H9 (cell line): ENCODE results near the gene HAUS8. TPM values are rescaled to one million over a fixed set of nuclear protein-coding genes. Genes with fewer than 3 reads are reported as not detected.

Experiments
- DNase-seq: peaks from one replicate; pipeline ENCODE4 v3.0.0-alpha.2; 2017
- H2AFZ ChIP-seq: one replicate; pipeline ENCODE4 v1.6.1; 2013; ENCODE audit warnings: mild to moderate bottlenecking, low read length, control low read depth, moderate library complexity
- H2AK5ac ChIP-seq: 2 replicates; pipeline ENCODE4 v1.6.1; 2013; ENCODE audit warnings: low read length, control low read depth, mixed read lengths; ENCODE audit not compliant: insufficient read length
- H2BK120ac ChIP-seq: one replicate; pipeline ENCODE4 v1.6.1; 2013; ENCODE audit warnings: low read depth, mild to moderate bottlenecking, low read length, control low read depth, inconsistent platforms; ENCODE audit not compliant: poor library complexity, severe bottlenecking
- H2BK12ac ChIP-seq: 2 replicates; pipeline ENCODE4 v1.6.1; 2013; ENCODE audit warnings: low read length, control low read depth, mixed read lengths, low read depth; ENCODE audit not compliant: insufficient read length
- H2BK15ac ChIP-seq: 2 replicates; pipeline ENCODE4 v1.6.1; 2013; ENCODE audit warnings: low read depth, low read length, control low read depth
- H2BK20ac ChIP-seq: one replicate; pipeline ENCODE4 v1.6.1; 2013; ENCODE audit warnings: low read depth, mild to moderate bottlenecking, low read length, control low read depth, inconsistent platforms; ENCODE audit not compliant: poor library complexity, severe bottlenecking
- H2BK5ac ChIP-seq: 2 replicates; pipeline ENCODE4 v1.6.1; 2013; ENCODE audit warnings: low read length, control low read depth, mixed read lengths; ENCODE audit not compliant: insufficient read length
- H3K14ac ChIP-seq: 2 replicates; pipeline ENCODE4 v1.6.1; 2013; ENCODE audit warnings: low read length, control low read depth; ENCODE audit not compliant: insufficient read depth
- H3K18ac ChIP-seq: 2 replicates; pipeline ENCODE4 v1.6.1; 2013; ENCODE audit warnings: low read depth, mild to moderate bottlenecking, mixed read lengths, low read length, control low read depth; ENCODE audit not compliant: insufficient read length
- H3K23ac ChIP-seq: 2 replicates; pipeline ENCODE4 v1.6.1; 2013; ENCODE audit warnings: low read length, control low read depth, mixed read lengths, low read depth; ENCODE audit not compliant: insufficient read length
- H3K23me2 ChIP-seq: 2 replicates; pipeline ENCODE4 v1.6.1; 2013; ENCODE audit warnings: low read depth, mild to moderate bottlenecking, mixed read lengths, low read length, control low read depth; ENCODE audit not compliant: insufficient read length, poor library complexity, severe bottlenecking
- H3K27ac ChIP-seq: 2 replicates; pipeline ENCODE4 v1.5.1; 2013; ENCODE audit warnings: low read length, control low read depth, mixed read lengths, low read depth; ENCODE audit not compliant: insufficient read length
- H3K27me3 ChIP-seq: 2 replicates; pipeline ENCODE4 v1.6.1; 2013; ENCODE audit warnings: low read length, control low read depth, inconsistent platforms; ENCODE audit not compliant: insufficient read depth
- H3K4ac ChIP-seq: 2 replicates; pipeline ENCODE4 v1.6.1; 2013; ENCODE audit warnings: low read depth, mild to moderate bottlenecking, control low read depth, inconsistent platforms, low read length, moderate library complexity
- H3K4me1 ChIP-seq: 2 replicates; pipeline ENCODE4 v1.6.1; 2013; ENCODE audit warnings: low read length, control low read depth, inconsistent platforms; ENCODE audit not compliant: insufficient read depth
- H3K4me2 ChIP-seq: 2 replicates; pipeline ENCODE4 v1.6.1; 2013; ENCODE audit warnings: low read length, control low read depth, mixed read lengths; ENCODE audit not compliant: insufficient read length, insufficient read depth
- H3K56ac ChIP-seq: 2 replicates; pipeline ENCODE4 v1.6.1; 2013; ENCODE audit warnings: low read depth, mild to moderate bottlenecking, mixed read lengths, low read length, control low read depth; ENCODE audit not compliant: insufficient read length
- H3K79me1 ChIP-seq: 2 replicates; pipeline ENCODE4 v1.6.1; 2013; ENCODE audit warnings: low read depth, mild to moderate bottlenecking, moderate library complexity, low read length, control low read depth, inconsistent platforms; ENCODE audit not compliant: insufficient read depth, poor library complexity, severe bottlenecking
- H3K79me2 ChIP-seq: 2 replicates; pipeline ENCODE4 v1.6.1; 2013; ENCODE audit warnings: low read length, control low read depth, inconsistent platforms; ENCODE audit not compliant: insufficient read depth
- H3K9ac ChIP-seq: 2 replicates; pipeline ENCODE4 v1.6.1; 2013; ENCODE audit warnings: low read length, control low read depth, mixed read lengths; ENCODE audit not compliant: insufficient read length; ENCODE audit errors: extremely low read depth
- H3K9me3 ChIP-seq: one replicate; pipeline ENCODE4 v1.6.1; 2013; ENCODE audit warnings: low read depth, low read length, inconsistent platforms; ENCODE audit not compliant: control insufficient read depth
- H3T11ph ChIP-seq: one replicate; pipeline ENCODE4 v1.6.1; 2013; ENCODE audit warnings: mild to moderate bottlenecking, low read length, control low read depth, inconsistent platforms
- H4K20me1 ChIP-seq: one replicate; pipeline ENCODE4 v1.6.1; 2013; ENCODE audit not compliant: control insufficient read depth, insufficient read length, insufficient read depth
- H4K5ac ChIP-seq: 2 replicates; pipeline ENCODE4 v1.6.1; 2013; ENCODE audit warnings: low read depth, mild to moderate bottlenecking, mixed read lengths, low read length, control low read depth; ENCODE audit not compliant: insufficient read length
- H4K8ac ChIP-seq: replicated peaks from 2 replicates; pipeline ENCODE4 v1.6.1; 2013; ENCODE audit warnings: low read length, control low read depth, mixed read lengths, low read depth; ENCODE audit not compliant: insufficient read length
- H4K91ac ChIP-seq: 2 replicates; pipeline ENCODE4 v1.6.1; 2013; ENCODE audit warnings: low read depth, mild to moderate bottlenecking, moderate library complexity, mixed read lengths, low read length, control low read depth; ENCODE audit not compliant: insufficient read length
- H3K27ac Mint-ChIP-seq, 3 experiments: 2 replicates in 2 of 3; 3 replicates in 1 of 3; pipeline ENCODE4 v1.8.0; 2020 to 2021; ENCODE audit warnings: mixed read lengths in 3 of 3, mild to moderate bottlenecking in 1 of 3, moderate library complexity in 1 of 3
- H3K27me3 Mint-ChIP-seq: 2 replicates; pipeline ENCODE4 v1.8.0; 2021; ENCODE audit warnings: low read depth, mild to moderate bottlenecking, moderate library complexity, mixed read lengths
- H3K36me3 Mint-ChIP-seq, 3 experiments: 2 replicates in 2 of 3; 3 replicates in 1 of 3; pipeline ENCODE4 v1.8.0; 2020 to 2021; ENCODE audit warnings: low read depth in 3 of 3, mixed read lengths in 3 of 3; ENCODE audit not compliant: insufficient read depth in 1 of 3
- H3K4me1 Mint-ChIP-seq, 2 experiments: 2 replicates each; pipeline ENCODE4 v1.8.0; 2020; ENCODE audit warnings: mixed read lengths in 2 of 2
- H3K4me3 Mint-ChIP-seq, 2 experiments: 2 replicates in 1 of 2; 3 replicates in 1 of 2; pipeline ENCODE4 v1.8.0; 2020 to 2021; ENCODE audit warnings: mild to moderate bottlenecking in 2 of 2, mixed read lengths in 2 of 2, moderate library complexity in 1 of 2
- H3K9me3 Mint-ChIP-seq, 2 experiments: 2 replicates in 1 of 2; 3 replicates in 1 of 2; pipeline ENCODE4 v1.8.0; 2020; ENCODE audit warnings: mild to moderate bottlenecking in 2 of 2, mixed read lengths in 2 of 2, moderate library complexity in 1 of 2
- CTCF ChIP-seq: fragments of 200-600 bp; sonication (generic); conservative IDR thresholded peaks from 3 replicates; pipeline ENCODE4 v1.8.0; 2021; ENCODE audit warnings: antibody characterized with exemption, mild to moderate bottlenecking
- WGBS: extraction: QIAGEN DNeasy Blood & Tissue Kit; methylation state at CpG from one replicate; pipeline ENCODE4 v1.1.7; 2013; ENCODE audit warnings: missing lambda C conversion rate, low lambda C conversion rate, mixed read lengths; ENCODE audit not compliant: insufficient read length; ENCODE audit errors: extremely low coverage; 5-methylcytosine and 5-hydroxymethylcytosine counted together
- total RNA-seq: library from RNA; stranded (reverse); gene quantifications from 2 replicates; pipeline ENCODE4 v1.2.1, GENCODE V29; 2021

Gene HAUS8
- total RNA-seq, 1 experiment from 2014 or later: 27.8 TPM

- no peak for DNase-seq
- Histone ChIP-seq H2BK20ac (no peak overlapping the region), H4K8ac (no peak overlapping the region), H3T11ph (no peak overlapping the region), H4K5ac (no peak overlapping the region), H3K79me1 (no peaks in the 10 kb centered on the region), H3K4me1 (no peaks in the 10 kb centered on the region; the same call in 1 of the 2 replicates), H3K4me2 (no peak overlapping the region), H3K9me3 (no peaks in the 10 kb centered on the region), H3K18ac (no peak overlapping the region), H2AFZ (no peak overlapping the region), H2BK120ac (no peak overlapping the region), H2BK15ac (no peak overlapping the region), H3K56ac (no peak overlapping the region), H4K91ac (no peak overlapping the region), H2AK5ac (no peak overlapping the region), H4K20me1 (no peaks in the 10 kb centered on the region), H2BK5ac (no peak overlapping the region), H3K14ac (no peak overlapping the region), H3K9ac (no peak overlapping the region), H3K23ac (no peak overlapping the region), H3K27me3 (no peaks in the 10 kb centered on the region), H2BK12ac (no peak overlapping the region), H3K4ac (no peak overlapping the region), H3K23me2 (no peaks in the 10 kb centered on the region), H3K27ac (no peak overlapping the region), H3K79me2 (no peaks in the 10 kb centered on the region)
- no peaks in the 10 kb centered on the region for H3K27me3 Mint-ChIP-seq
- peaks cover 8 to 15% of the 10 kb centered on the region in 2 experiments for H3K9me3 Mint-ChIP-seq
- H3K4me1 Mint-ChIP-seq: peaks cover 0 to 6% of the 10 kb centered on the region in 2 experiments; a peak in 3 of 4 replicates
- no peak overlapping the region for H3K4me3 Mint-ChIP-seq
- no peak for TF ChIP-seq CTCF
- H3K36me3 Mint-ChIP-seq: peaks cover 25 to 40% (median 27%) of the 10 kb centered on the region in 3 experiments
- WGBS: no CpG with 5 or more reads among the region's 7 CpGs
- peak overlapping the region in 1 of 3 experiments; percentile 78; a peak in 2 of 7 replicates for H3K27ac Mint-ChIP-seq
Measured at GRCh38 chr19:17104679-17105078, 29.4 kb upstream of the HAUS8 start.
